Measurements from ENCODE around the gene WBP11.

DNA sequence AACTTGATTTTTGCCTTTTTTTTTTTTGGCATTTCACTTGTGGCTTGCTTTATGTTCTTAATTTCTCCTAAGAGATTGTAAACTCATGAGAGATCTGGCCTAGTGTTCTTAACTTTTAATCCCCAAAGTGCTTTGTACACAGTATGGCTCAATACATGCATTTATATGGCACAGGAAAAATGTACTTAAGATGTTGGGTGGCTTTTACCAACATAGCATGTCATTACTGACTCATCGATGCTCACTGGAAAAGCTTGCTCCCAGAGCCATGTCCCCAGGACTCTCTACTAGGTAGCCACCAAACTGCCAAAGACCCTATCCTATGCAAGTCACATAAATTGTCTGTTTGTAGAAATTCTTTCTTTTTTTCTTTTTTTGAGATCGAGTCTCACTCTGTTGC lies 23.8 kb upstream of the WBP11 start:
- TF ChIP-seq POLR2AphosphoS5 (IDR thresholded peaks at IDR 0.05), result no peak
- TF ChIP-seq, protein P1, sequence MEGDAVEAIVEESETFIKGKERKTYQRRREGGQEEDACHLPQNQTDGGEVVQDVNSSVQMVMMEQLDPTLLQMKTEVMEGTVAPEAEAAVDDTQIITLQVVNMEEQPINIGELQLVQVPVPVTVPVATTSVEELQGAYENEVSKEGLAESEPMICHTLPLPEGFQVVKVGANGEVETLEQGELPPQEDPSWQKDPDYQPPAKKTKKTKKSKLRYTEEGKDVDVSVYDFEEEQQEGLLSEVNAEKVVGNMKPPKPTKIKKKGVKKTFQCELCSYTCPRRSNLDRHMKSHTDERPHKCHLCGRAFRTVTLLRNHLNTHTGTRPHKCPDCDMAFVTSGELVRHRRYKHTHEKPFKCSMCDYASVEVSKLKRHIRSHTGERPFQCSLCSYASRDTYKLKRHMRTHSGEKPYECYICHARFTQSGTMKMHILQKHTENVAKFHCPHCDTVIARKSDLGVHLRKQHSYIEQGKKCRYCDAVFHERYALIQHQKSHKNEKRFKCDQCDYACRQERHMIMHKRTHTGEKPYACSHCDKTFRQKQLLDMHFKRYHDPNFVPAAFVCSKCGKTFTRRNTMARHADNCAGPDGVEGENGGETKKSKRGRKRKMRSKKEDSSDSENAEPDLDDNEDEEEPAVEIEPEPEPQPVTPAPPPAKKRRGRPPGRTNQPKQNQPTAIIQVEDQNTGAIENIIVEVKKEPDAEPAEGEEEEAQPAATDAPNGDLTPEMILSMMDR (IDR thresholded peaks at IDR 0.05 in 8 of 11, conservative IDR thresholded peaks at IDR 0.05 in 3 of 11), result no peak

Measured in spleen (tissue), 7 donors.